DOHH2 (cell line): ENCODE results near the gene INO80E.
A peak's percentile ranks its signal among the peaks of the same experiment; 100 is the strongest.

Source experiments
- H3F3A ChIP-seq: fragments of 200-600 bp; sonication (generic), shearing (Covaris generic); 2 replicates; pipeline ENCODE4 v1.6.0; 2016; ENCODE audit warnings: antibody characterized with exemption, mild to moderate bottlenecking; ENCODE audit not compliant: control insufficient read depth, insufficient read depth
- H3K27ac ChIP-seq: fragments of 200-600 bp; sonication (generic); 2 replicates; pipeline ENCODE4 v1.5.1; 2014; ENCODE audit warnings: low read depth, mild to moderate bottlenecking, low read length, moderate library complexity
- H3K27me3 ChIP-seq: fragments of 200-600 bp; sonication (generic); 2 replicates; pipeline ENCODE4 v1.6.1; 2014; ENCODE audit warnings: mild to moderate bottlenecking, low read length, mixed read lengths; ENCODE audit not compliant: control insufficient read depth
- H3K36me3 ChIP-seq: fragments of 200-600 bp; sonication (generic); 2 replicates; pipeline ENCODE4 v1.6.1; 2014; ENCODE audit warnings: mild to moderate bottlenecking, low read length, moderate library complexity, mixed read lengths; ENCODE audit not compliant: control insufficient read depth
- H3K4me1 ChIP-seq: fragments of 200-600 bp; sonication (generic); 2 replicates; pipeline ENCODE4 v1.6.1; 2014; ENCODE audit warnings: mild to moderate bottlenecking, low read length, mixed read lengths; ENCODE audit not compliant: control insufficient read depth
- H3K4me2 ChIP-seq: fragments of 200-600 bp; sonication (generic); 2 replicates; pipeline ENCODE4 v1.6.0; 2014; ENCODE audit warnings: mild to moderate bottlenecking, low read length, moderate library complexity
- H3K4me3 ChIP-seq: fragments of 200-600 bp; sonication (generic); 2 replicates; pipeline ENCODE4 v1.5.1; 2014; ENCODE audit warnings: mild to moderate bottlenecking, low read length, mixed read lengths
- H3K79me2 ChIP-seq: fragments of 200-600 bp; sonication (generic); 2 replicates; pipeline ENCODE4 v1.6.1; 2014; ENCODE audit warnings: mild to moderate bottlenecking, low read length, mixed read lengths; ENCODE audit not compliant: control insufficient read depth
- H3K9me2 ChIP-seq: fragments of 200-600 bp; sonication (generic); replicated peaks from 2 replicates; pipeline ENCODE4 v1.6.1; 2014; ENCODE audit warnings: mild to moderate bottlenecking, low read length, mixed read lengths; ENCODE audit not compliant: control insufficient read depth
- H3K9me3 ChIP-seq: fragments of 200-600 bp; sonication (generic); 2 replicates; pipeline ENCODE4 v1.6.1; 2014; ENCODE audit warnings: antibody characterized with exemption, low read length, mixed read lengths; ENCODE audit not compliant: control insufficient read depth, insufficient read depth
- H4K20me1 ChIP-seq: fragments of 200-600 bp; sonication (generic); 2 replicates; pipeline ENCODE4 v1.6.0; 2014; ENCODE audit warnings: low read depth, mild to moderate bottlenecking, antibody characterized with exemption, low read length, moderate library complexity; ENCODE audit not compliant: control insufficient read depth, insufficient read depth
- EZH2phosphoT487 ChIP-seq: fragments of 200-600 bp; sonication (generic); IDR thresholded peaks from 2 replicates; pipeline ENCODE4 v1.6.1; 2017; ENCODE audit warnings: borderline replicate concordance, mild to moderate bottlenecking, antibody characterized with exemption, low read length, moderate library complexity, mixed read lengths
- TF ChIP-seq, protein P1 (sequence below): fragments of 200-600 bp; sonication (generic); IDR thresholded peaks from one replicate; pipeline ENCODE4 v1.5.1; 2014; ENCODE audit warnings: antibody characterized with exemption, mild to moderate bottlenecking, low read depth, low read length; ENCODE audit not compliant: poor library complexity, severe bottlenecking

INO80E gene

DNA sequence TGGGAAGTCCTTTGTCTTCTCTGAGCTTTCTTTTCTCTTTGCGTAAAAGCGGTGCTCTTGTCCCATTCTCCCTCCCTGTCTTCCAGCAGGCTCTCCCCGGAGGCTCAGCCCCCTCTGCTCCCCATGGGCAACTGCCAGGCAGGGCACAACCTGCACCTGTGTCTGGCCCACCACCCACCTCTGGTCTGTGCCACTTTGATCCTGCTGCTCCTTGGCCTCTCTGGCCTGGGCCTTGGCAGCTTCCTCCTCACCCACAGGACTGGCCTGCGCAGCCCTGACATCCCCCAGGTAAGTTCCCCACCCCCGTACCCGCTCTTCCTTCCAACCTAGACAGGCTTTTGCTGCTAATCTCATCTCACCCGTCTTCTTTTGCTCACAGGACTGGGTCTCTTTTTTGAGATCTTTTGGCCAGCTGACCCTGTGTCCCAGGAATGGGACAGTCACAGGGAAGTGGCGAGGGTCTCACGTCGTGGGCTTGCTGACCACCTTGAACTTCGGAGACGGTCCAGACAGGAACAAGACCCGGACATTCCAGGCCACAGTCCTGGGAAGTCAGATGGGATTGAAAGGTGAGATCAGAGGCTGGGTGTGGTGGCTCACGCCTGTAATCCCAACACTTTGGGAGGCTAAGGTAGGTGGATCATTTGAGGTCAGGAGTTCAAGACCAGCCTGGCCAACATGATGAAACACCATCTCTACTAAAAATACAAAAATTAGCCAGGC lies 32.9 kb upstream of the INO80E start:
- H3K4me3 ChIP-seq: peak overlapping the region; percentile 86
- peak overlapping the region; percentile 30; the same call in 1 of the 2 replicates for H3K27ac ChIP-seq

DNA sequence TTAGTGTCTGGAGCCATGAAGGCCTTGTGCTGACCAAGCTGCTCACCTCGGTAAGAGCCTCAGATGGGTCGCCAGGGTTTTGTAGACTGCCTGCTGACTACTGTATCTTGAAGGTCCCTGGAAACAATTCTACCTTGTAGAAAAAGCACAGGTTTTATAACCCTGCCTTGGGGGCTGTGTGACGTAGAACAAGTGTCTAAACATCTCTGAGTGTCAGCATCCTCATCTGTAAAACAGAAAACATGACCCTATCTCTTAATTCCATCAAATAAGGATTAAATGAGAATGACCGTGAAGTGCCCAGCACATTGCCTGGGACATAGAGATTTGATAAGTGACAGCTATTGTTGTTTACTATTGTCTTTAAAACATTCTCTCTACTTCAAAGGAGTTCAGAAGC lies 27.8 kb upstream of the INO80E start:
- H3K27me3 ChIP-seq: no peaks in the 10 kb centered on the region
- H3F3A ChIP-seq: 0 out of 2 replicates have a peak, but pooled peaks cover 8% of the 10 kb centered on the region
- no peak overlapping the region for H3K4me3 ChIP-seq
- H3K9me2 ChIP-seq: no peaks in the 10 kb centered on the region
- H3K4me2 ChIP-seq: no peak overlapping the region
- H4K20me1 ChIP-seq: no peaks in the 10 kb centered on the region
- peaks cover 27% of the 10 kb centered on the region for H3K36me3 ChIP-seq
- peaks cover 7% of the 10 kb centered on the region for H3K4me1 ChIP-seq
- H3K79me2 ChIP-seq: no peaks in the 10 kb centered on the region
- H3K9me3 ChIP-seq: peaks cover 6% of the 10 kb centered on the region; the same call in 1 of the 2 replicates
- TF ChIP-seq, protein P1, sequence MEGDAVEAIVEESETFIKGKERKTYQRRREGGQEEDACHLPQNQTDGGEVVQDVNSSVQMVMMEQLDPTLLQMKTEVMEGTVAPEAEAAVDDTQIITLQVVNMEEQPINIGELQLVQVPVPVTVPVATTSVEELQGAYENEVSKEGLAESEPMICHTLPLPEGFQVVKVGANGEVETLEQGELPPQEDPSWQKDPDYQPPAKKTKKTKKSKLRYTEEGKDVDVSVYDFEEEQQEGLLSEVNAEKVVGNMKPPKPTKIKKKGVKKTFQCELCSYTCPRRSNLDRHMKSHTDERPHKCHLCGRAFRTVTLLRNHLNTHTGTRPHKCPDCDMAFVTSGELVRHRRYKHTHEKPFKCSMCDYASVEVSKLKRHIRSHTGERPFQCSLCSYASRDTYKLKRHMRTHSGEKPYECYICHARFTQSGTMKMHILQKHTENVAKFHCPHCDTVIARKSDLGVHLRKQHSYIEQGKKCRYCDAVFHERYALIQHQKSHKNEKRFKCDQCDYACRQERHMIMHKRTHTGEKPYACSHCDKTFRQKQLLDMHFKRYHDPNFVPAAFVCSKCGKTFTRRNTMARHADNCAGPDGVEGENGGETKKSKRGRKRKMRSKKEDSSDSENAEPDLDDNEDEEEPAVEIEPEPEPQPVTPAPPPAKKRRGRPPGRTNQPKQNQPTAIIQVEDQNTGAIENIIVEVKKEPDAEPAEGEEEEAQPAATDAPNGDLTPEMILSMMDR: no peak
- H3K27ac ChIP-seq: no peak overlapping the region

More for the DNA sequence above, 32.9 kb upstream of the INO80E start:
- H3K36me3 ChIP-seq: peaks cover 3% of the 10 kb centered on the region
- H4K20me1 ChIP-seq: no peaks in the 10 kb centered on the region
- no peaks in the 10 kb centered on the region for H3K9me3 ChIP-seq
- no peaks in the 10 kb centered on the region for H3K9me2 ChIP-seq
- no peak for TF ChIP-seq EZH2phosphoT487
- TF ChIP-seq, protein P1: no peak
- H3K4me2 ChIP-seq: peak overlapping the region; percentile 90
- H3K27me3 ChIP-seq: no peaks in the 10 kb centered on the region
- peaks cover 18% of the 10 kb centered on the region for H3K4me1 ChIP-seq
- peaks cover 6% of the 10 kb centered on the region; the same call in 1 of the 2 replicates for H3K79me2 ChIP-seq
- H3F3A ChIP-seq: 0 out of 2 replicates have a peak, but pooled peaks cover 2% of the 10 kb centered on the region

DNA sequence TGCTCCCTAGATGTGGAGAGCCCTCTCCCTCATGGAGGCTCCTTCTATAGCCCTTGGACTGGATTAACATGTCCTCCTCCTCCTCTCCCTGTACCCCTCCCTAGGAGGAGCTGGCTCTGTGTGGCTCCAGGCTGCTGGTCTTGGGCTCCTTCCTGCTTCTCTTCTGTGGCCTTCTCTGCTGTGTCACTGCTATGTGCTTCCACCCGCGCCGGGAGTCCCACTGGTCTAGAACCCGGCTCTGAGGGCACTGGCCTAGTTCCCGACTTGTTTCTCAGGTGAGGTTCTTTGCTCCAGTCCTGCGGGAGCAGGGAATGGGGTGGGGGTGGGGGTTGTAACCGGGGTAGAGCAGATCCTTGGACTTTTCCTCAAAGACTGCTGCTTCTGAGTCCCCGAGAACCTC lies 24.7 kb upstream of the INO80E start:
- no peak overlapping the region for H3K27ac ChIP-seq
- H3K27me3 ChIP-seq: no peaks in the 10 kb centered on the region
- peaks cover 7% of the 10 kb centered on the region; the same call in 1 of the 2 replicates for H3K9me3 ChIP-seq
- peaks cover 41% of the 10 kb centered on the region for H3K36me3 ChIP-seq
- H3K4me3 ChIP-seq: no peak overlapping the region
- no peaks in the 10 kb centered on the region for H3K9me2 ChIP-seq
- no peak for TF ChIP-seq EZH2phosphoT487
- TF ChIP-seq, protein P1: no peak
- H4K20me1 ChIP-seq: peaks cover 7% of the 10 kb centered on the region; the same call in 1 of the 2 replicates
- H3K4me2 ChIP-seq: no peak overlapping the region
- 0 out of 2 replicates have a peak, but pooled peaks cover 6% of the 10 kb centered on the region for H3F3A ChIP-seq
- peaks cover 25% of the 10 kb centered on the region for H3K4me1 ChIP-seq
- peaks cover 26% of the 10 kb centered on the region for H3K79me2 ChIP-seq
